Activated CD4-positive, alpha-beta T cell treated with anti-CD3 and anti-CD28 coated beads, Interleukin-2, amount 50 U/mL, for 16 hours (primary cell): Measurements from ENCODE around the gene SUFU.

ENCODE experiments used
- DNase-seq: peaks from one replicate; pipeline ENCODE4 v3.0.0-alpha.2; 2020

SUFU gene

GRCh38 chr10:102621443-102622325 lies 117.9 kb downstream of the SUFU start:
- no peak for DNase-seq

GRCh38 chr10:102624094-102624493 lies 120.3 kb downstream of the SUFU start:
- DNase-seq = no peak

DNA sequence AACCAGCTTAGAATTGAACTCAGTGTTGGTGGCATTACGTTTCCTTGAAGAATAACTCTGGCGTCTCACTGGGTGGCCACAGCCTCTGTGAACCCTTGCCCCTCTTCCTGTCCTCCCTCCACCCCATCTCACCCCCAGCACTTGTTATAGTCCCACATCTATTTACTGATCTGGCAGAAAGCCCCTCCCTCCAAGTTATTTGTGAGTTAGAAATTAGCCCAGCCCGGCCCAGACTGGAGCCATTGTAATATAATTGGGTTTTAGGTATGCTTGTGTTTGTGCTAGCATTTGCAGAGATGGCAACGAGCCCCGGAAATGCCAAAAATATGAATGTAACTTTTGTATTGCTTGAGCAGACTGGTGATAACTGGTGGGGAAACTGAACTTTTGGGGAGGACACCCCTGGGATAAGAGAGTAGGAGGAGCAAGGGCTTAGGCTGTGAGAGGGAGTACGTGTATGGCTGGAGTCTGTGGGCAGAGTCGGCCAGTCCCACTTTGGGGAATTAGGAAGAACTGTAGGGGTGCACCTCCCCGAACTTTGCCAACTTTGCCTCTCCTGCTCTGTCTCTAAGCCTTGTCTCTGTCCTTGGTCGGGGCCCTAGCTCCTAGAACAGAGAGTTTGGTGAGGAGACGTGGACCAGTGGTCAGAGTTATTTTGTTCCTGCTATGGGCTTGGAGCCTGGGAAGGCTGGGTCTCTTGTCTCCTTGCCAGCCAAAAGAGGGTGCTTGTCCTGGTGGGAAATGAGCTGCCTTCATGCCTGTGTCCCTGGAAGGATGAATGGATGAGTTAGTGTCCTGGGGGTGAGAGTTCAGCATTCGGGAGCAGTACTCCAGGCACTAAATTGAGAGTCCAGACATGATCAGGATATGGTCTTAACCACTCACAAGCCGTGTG lies 121.2 kb downstream of the SUFU start:
- DNase-seq = no peak

DNA sequence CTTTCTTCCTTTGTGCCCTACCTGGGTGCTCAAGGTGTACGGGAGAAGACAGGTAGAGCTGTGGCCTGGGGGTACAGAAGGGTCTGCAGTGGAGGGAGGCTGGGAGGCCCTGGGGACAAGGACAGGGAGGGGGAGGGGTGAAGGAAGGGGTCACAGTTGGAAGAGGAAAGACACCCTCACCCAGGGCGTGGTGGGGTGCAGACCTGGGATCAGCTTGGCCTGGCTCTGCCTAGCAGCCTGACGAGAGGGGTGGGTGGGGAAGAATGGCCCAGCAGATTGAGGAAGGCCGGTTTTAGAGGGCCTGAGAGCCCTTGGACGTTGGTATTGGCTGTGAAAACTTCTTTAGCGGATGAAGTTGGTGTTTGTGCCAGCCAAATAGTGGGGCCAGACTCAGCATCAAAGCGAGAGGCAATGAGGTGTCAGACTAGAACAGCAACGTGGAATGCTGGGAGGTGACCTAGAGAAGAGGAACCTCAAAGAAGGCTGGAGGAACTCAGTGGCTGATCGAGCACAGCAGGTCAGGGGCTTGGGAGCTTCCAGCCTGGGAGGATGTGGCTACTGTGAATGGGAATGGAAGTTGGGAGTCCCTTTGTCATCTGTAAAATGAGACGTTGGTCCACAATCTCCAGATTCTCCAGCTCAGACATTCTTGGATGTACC lies 122.4 kb downstream of the SUFU start:
- no peak for DNase-seq

GRCh38 chr10:102627291-102627735 lies 123.5 kb downstream of the SUFU start:
- DNase-seq = no peak

GRCh38 chr10:102627736-102628293 lies 124.0 kb downstream of the SUFU start:
- DNase-seq = no peak

- no peak for DNase-seq
Observed at GRCh38 chr10:102628451-102628911, 124.7 kb downstream of the SUFU start.

DNA sequence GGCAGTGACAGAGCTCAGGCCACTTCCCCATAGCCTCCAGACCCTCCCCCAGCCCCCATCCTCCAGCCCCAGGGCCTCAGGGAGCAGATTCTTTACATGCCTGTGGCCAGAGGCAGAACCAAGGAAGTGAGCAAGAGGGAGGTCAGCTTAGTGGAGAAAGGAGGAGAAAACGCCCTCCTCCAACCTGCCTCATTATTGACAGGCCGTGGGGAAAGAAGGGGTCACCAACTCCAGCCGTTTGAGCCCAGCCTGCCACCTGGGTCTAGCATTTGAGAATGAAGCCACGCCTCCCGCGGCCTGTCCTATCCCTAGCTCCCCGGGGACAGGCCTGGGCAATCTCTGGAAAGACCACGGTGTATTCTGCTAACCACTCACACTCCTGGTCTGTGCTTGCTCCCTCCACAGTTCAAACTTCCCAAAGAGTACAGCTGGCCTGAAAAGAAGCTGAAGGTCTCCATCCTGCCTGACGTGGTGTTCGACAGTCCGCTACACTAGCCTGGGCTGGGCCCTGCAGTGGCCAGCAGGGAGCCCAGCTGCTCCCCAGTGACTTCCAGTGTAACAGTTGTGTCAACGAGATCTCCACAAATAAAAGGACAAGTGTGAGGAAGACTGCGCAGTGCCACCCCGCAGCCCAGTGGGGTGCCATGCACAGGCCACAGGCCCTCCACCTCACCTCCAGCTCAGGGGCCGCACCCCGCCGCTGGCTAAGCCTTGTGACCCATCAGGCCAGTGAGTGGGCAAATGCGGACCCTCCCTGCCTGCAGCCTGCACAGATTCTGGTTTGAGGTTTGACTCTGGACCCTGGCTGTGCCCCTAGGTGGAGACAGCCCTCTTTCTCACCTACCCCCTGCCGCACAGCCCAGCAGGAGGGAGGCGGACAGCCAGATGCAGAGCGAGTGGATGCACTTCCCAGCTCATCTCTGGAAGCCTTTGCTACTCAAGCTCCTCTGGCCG lies 126.2 kb downstream of the SUFU start:
- no peak for DNase-seq

DNA sequence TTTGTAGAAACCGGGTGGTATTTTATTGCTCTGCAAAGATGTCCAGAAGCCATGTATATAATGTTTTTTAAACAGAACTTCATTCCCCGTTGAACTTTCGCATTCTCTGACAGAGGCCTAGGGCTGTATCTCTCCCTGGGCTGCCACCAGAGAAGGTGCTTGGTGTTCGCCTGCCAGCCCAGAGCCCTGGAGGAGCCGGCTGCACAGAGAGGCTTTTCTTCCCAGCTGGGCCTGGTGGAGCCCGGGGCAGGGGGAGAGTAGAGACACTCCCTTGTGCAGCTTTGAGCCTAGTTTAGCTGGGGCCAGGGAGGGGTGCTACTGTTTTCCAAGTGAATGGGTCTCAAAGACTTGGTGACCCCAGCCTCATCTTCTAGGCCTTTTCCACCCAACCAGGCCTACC lies 126.9 kb downstream of the SUFU start:
- DNase-seq = no peak

DNA sequence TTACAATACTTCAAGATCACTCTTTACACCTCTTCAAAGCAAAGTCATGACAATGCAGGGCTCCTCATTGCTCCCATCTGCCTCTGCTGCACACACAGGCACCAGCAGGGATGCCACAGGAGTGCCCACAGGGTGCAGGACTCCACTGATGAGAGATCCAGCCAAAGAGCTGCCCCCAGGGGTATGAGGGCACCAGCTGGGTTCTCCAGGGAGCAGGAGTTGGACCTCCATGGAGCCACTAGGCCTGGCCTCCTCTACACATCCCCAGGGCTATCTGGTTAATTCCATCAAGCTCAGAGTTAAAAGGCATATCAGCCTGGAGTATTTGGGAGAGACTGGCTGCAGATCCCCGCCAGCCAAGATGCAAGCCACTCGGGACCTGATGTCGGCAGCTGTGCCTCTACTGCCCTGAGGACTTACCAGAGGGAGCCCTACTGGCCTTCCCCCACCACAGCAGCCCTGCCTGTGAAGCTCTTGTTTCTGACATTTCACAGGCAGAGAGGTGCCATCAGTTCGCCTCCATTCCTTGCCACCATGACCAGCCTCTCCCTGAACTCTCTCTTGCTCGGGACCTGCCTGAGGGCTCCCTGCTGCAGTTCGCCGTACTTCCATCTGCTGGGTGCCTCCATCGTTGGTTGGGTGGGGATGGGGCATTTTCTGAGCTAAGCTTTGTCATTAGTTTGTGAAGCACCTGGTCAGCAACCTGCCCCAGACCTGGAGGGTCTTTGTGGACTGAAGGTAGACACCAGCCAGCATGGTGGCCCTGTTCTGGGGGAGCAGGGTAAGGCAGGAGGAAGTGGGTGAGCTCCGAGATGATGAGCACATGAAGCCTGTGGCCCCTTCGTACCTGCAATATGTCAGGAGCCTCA lies 128.0 kb downstream of the SUFU start:
- DNase-seq = no peak

DNA sequence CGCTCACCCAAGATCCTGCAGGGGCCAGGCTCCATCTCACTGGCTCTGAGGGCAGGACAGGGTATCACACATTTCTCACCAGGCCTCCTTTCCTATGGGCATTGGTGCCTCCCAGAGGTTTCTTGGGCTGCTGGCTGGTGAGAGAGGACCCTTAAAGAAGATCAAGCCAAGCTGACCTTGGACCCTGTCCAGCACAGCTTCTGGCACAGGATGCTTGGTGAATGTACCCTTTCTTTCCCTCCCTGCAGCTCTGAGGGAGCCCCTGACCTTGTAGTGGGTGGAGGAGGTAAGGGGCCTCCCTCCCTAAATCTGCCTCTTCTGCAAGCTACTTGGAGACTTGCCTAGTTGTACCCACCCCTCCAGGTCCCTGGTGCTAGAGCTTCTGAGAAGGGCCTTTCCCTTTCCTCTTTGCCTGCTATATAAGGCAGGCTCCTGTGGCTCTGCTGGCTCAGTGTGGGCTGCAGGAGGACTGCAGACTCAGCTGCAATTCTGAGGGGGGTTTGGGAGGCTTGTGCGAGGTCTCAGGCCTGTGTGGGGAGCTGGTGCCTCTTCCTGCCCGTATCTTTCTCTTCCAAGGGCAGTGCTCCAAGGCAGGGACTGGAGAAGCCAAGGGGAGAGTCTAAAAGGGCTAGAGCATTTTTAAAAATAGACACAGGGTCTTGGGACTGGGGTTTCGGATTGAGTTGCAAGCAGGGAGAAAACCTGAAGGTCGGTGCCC lies 128.8 kb downstream of the SUFU start:
- DNase-seq = no peak

DNA sequence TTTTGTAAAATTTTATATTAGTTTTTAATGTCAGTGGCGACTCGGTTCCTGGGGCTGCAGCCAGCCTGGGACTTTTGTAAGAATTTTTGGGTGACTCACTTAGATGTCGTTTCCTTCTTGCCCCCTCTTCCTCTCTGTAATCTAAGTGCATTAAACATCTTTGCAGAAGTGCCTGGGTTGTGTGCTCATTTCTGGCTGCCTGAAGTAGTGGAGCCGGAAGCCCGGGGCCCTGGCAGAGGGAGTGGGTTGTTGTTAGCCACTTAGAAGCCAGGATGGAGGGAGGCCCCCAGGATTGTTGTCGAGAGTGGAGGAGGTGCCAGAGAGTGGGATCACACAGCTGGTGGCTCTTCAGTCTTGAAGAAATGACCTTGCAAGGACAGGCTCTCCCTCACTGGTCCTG lies 129.5 kb downstream of the SUFU start:
- DNase-seq = peak; percentile 66

- DNase-seq = no peak
Observed at GRCh38 chr10:102633848-102634247, 130.1 kb downstream of the SUFU start.

GRCh38 chr10:102634686-102635085 lies 130.9 kb downstream of the SUFU start:
- DNase-seq = no peak

DNA sequence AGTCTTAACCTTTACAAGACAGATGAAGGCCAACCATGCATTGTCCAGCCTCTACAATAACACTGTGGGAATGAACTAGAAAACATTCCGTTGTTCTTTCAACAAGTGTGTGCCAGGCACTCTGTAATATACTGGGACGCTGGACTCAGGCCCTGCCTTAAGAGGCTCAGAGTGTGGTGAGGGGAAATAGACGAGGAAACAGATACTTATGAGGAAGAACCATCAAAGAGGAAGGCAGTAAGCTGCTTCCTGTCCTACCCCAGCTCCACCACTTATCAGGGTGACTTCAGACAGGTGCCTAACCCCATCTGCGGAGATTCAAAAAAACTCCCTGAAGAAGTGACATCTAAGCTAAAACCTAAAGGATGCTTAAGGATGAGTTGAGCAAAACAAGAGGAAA lies 131.6 kb downstream of the SUFU start:
- no peak for DNase-seq

DNA sequence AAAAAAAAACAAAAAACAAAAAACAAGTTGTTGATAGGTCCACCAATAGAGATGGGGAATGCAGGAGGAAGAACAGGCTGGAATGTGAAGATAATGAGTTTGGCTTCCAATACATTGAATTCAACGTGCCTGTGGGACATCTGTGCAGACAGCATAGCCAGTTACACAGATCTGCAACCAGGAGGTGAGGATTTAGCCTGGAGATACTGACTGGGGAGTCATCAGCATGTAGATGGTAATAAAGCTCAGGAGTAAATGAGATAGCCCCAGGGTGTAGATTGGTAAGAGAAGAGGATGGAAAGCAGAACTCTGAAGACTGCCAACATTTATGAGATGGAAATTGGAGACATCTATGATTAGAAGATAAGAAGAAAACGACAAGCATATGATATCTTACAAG lies 135.8 kb downstream of the SUFU start:
- no peak for DNase-seq

DNA sequence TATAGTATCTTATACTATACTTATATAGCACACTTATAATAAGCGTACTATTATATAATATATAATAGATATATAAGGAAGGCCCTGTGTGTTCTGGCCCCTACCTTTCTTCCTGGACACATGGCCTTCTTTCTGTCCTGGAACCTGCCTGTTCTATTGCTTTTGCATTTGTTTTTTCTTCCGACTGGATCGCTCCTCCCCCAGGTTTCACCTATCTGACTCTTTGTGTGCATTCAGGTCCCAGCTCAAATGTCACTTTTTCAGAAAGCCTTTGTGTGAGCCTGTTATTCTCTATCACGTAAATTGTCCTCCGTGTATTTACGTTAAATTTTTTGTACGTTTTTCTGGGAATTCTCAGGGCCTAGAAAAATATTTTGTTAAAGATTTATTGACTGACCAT lies 137.6 kb downstream of the SUFU start:
- DNase-seq = no peak

DNA sequence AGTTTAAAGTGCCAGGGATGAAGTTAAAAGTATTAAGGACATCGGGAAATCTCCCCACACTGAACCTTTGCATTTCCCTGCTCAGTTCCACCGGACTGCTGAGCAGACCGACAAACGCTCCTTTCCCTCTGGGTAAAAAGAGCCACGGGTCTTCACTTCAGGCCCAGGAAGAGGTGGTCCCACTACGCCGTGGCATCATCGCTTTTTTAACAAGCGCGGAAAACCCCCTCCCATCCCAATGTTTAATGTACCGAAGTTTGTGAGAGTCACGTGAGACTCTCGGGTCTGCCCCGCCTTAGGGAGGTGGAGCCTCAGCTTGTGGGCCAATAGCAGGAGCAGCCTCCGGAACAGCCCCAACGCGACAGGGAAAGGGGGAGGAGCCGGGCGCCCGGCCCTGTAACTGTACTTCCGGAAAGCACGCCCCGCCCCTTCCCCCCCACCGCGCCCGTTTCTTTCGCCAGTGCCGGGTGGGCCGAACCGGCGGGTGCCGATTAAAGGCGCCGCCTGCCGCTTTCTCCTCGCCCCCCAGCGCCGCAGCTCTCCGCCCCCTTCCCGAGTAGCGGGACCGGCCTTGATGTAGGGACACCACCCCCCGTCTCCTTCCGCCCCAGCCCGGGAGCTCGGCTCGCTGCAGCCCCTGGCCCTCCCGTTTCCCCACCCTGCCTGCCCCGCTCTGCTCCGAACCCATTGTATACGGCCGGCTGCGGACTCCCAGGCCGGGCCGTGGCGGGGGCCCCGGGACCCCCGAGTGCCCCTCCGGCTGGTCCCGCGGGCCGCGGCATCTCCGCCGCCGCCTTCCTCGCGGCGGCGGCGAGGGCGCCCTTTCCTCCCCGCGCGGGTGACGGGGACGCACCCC lies 138.3 kb downstream of the SUFU start:
- DNase-seq = peak; percentile 99
